ENCODE data around the gene RNU6-9.

DNA sequence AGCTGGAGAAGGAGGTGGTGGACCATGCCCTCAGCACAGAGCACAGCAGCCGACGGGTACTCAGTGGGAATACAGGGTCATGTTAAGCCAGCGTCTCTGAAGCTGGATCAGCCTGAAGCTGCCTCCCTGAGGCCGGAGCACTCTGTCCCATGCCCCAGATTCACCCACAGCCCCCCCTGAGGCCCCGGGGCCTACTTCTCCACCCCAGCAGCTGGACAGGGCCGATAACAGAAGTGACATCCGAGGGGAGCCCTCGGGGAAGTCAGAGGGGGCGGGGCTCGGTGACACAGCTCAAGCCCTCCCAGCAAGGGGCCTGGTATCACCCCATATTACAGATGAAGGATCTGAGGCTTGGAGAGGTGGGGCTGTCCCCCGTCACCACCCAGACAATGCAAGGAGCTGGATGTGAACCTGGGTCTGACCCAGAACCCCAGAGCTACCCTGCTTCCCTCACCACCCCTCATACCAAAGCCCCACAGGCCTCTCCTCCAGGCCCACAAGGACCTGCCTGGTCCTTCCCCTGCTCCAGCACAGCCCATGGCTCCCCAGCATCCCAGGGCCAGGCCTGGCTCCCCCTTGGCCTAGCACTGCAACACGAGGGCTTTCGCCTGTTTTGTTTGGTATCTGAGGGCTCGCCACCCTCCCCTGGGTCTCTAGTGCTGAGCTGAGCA lies 14.0 kb downstream of the RNU6-9 start:
- TF ChIP-seq SIN3A (IDR thresholded peaks at IDR 0.05; ENCODE audit: borderline replicate concordance, insufficient read depth, low read length), result no peak
- no peak for TF ChIP-seq TAF1 (IDR thresholded peaks at IDR 0.05; ENCODE audit: borderline replicate concordance, insufficient read depth, low read length)
